Measurements from ENCODE around the gene SLC7A14. TPM values are rescaled to one million over a fixed set of nuclear protein-coding genes. Genes with fewer than 3 reads are reported as not detected.

The SLC7A14 gene
- total RNA-seq, 1 experiment from 2014 or later: not detected

GRCh38 chr3:170511371-170511770 lies 74.5 kb downstream of the SLC7A14 start:
- Histone ChIP-seq H2AFZ (ENCODE audit: low read depth, low read length, poor library complexity, severe bottlenecking) (no peak overlapping the region), H3K27me3 (ENCODE audit: insufficient read depth, low read length) (no peaks in the 10 kb centered on the region), H3K9me2 (ENCODE audit: insufficient read depth) (no peaks in the 10 kb centered on the region), H4K20me1 (ENCODE audit: insufficient read depth) (no peaks in the 10 kb centered on the region), H3K4me3 (replicated peaks in 1 of 2; ENCODE audit: low read depth in 1 of 2, low read length in 2 of 2) (no peak overlapping the region), H3K9me3 (ENCODE audit: control insufficient read depth in 1 of 2, insufficient read depth in 1 of 2, low read depth in 1 of 2, low read length in 2 of 2) (no peaks in the 10 kb centered on the region), H3K4me2 (ENCODE audit: low read length) (no peak overlapping the region), H3K9ac (ENCODE audit: low read length) (no peak overlapping the region), H3K79me2 (ENCODE audit: insufficient read depth, low read length) (no peaks in the 10 kb centered on the region), H3K4me1 (ENCODE audit: control insufficient read depth in 1 of 2, insufficient read depth in 2 of 2, low read length in 2 of 2) (peaks cover 0 to 5% of the 10 kb centered on the region in 2 experiments; a peak in 2 of 4 replicates), H3K27ac (ENCODE audit: low read depth, low read length) (no peak overlapping the region), H3K36me3 (ENCODE audit: control insufficient read depth in 1 of 2, insufficient read depth in 2 of 2, low read length in 2 of 2) (no peaks in the 10 kb centered on the region)
- ChIA-PET RAD21 (ENCODE audit: low non-redundant PET in 1 of 2, low total read pairs in 2 of 2, uncharacterized antibody in 2 of 2, unreplicated experiment in 2 of 2) (no interaction called here), POLR2A (no interaction called here), CTCF (no interaction called here)
- BruUV-seq (replicated peaks): no TSS peak
- ATAC-seq: no peak
- no peak for DNase-seq (ENCODE audit: low read depth, low spot score)
- TF ChIP-seq EZH2phosphoT487 (IDR thresholded peaks at IDR 0.05; ENCODE audit: borderline replicate concordance): no peak
- no peak for TF ChIP-seq TCF7L2 (IDR thresholded peaks at IDR 0.05; ENCODE audit: borderline replicate concordance, extremely low read depth, insufficient read depth, insufficient read length)
- no peak for TF ChIP-seq CBX3 (IDR thresholded peaks at IDR 0.05; ENCODE audit: low read depth)
- TF ChIP-seq, protein P1, sequence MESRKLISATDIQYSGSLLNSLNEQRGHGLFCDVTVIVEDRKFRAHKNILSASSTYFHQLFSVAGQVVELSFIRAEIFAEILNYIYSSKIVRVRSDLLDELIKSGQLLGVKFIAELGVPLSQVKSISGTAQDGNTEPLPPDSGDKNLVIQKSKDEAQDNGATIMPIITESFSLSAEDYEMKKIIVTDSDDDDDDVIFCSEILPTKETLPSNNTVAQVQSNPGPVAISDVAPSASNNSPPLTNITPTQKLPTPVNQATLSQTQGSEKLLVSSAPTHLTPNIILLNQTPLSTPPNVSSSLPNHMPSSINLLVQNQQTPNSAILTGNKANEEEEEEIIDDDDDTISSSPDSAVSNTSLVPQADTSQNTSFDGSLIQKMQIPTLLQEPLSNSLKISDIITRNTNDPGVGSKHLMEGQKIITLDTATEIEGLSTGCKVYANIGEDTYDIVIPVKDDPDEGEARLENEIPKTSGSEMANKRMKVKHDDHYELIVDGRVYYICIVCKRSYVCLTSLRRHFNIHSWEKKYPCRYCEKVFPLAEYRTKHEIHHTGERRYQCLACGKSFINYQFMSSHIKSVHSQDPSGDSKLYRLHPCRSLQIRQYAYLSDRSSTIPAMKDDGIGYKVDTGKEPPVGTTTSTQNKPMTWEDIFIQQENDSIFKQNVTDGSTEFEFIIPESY (IDR thresholded peaks at IDR 0.05; ENCODE audit: extremely low read depth, insufficient replicate concordance, low read length): no peak
- TF ChIP-seq SP1 (IDR thresholded peaks at IDR 0.05; ENCODE audit: low read depth): no peak
- no peak for TF ChIP-seq JUND (IDR thresholded peaks at IDR 0.05)
- TF ChIP-seq CTCF (IDR thresholded peaks at IDR 0.05 in 2 of 3, conservative IDR thresholded peaks at IDR 0.05 in 1 of 3; ENCODE audit: borderline replicate concordance in 1 of 3, insufficient read depth in 1 of 3, low read depth in 2 of 3, low read length in 2 of 3): no peak
- TF ChIP-seq RAD21 (IDR thresholded peaks at IDR 0.05; ENCODE audit: low read depth): no peak
- no peak for TF ChIP-seq SRF (IDR thresholded peaks at IDR 0.05; ENCODE audit: low read depth)
- TF ChIP-seq FOSL1 (IDR thresholded peaks at IDR 0.05; ENCODE audit: low read depth): no peak
- no peak for TF ChIP-seq ELF1 (IDR thresholded peaks at IDR 0.05; ENCODE audit: borderline replicate concordance, low read depth)
- TF ChIP-seq EGR1 (IDR thresholded peaks at IDR 0.05; ENCODE audit: low read depth): no peak
- no peak for TF ChIP-seq POLR2A (IDR thresholded peaks at IDR 0.05; ENCODE audit: borderline replicate concordance, extremely low read depth, insufficient read depth, insufficient read length)
- TF ChIP-seq ZNF274 (IDR thresholded peaks at IDR 0.05; ENCODE audit: low read depth, low read length): no peak
- TF ChIP-seq ZFX (IDR thresholded peaks at IDR 0.05): no peak
- TF ChIP-seq, protein P2, sequence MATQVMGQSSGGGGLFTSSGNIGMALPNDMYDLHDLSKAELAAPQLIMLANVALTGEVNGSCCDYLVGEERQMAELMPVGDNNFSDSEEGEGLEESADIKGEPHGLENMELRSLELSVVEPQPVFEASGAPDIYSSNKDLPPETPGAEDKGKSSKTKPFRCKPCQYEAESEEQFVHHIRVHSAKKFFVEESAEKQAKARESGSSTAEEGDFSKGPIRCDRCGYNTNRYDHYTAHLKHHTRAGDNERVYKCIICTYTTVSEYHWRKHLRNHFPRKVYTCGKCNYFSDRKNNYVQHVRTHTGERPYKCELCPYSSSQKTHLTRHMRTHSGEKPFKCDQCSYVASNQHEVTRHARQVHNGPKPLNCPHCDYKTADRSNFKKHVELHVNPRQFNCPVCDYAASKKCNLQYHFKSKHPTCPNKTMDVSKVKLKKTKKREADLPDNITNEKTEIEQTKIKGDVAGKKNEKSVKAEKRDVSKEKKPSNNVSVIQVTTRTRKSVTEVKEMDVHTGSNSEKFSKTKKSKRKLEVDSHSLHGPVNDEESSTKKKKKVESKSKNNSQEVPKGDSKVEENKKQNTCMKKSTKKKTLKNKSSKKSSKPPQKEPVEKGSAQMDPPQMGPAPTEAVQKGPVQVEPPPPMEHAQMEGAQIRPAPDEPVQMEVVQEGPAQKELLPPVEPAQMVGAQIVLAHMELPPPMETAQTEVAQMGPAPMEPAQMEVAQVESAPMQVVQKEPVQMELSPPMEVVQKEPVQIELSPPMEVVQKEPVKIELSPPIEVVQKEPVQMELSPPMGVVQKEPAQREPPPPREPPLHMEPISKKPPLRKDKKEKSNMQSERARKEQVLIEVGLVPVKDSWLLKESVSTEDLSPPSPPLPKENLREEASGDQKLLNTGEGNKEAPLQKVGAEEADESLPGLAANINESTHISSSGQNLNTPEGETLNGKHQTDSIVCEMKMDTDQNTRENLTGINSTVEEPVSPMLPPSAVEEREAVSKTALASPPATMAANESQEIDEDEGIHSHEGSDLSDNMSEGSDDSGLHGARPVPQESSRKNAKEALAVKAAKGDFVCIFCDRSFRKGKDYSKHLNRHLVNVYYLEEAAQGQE (IDR thresholded peaks at IDR 0.05; ENCODE audit: low read depth): no peak
- TF ChIP-seq EZH2 (IDR thresholded peaks at IDR 0.05): no peak
- TF ChIP-seq YY1 (IDR thresholded peaks at IDR 0.05; ENCODE audit: extremely low read depth, insufficient replicate concordance, low read depth, low read length): no peak
- TF ChIP-seq, protein P3, sequence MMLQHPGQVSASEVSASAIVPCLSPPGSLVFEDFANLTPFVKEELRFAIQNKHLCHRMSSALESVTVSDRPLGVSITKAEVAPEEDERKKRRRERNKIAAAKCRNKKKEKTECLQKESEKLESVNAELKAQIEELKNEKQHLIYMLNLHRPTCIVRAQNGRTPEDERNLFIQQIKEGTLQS (IDR thresholded peaks at IDR 0.05): no peak
- intact Hi-C loops (cut with micrococcal nuclease): no loop called here
